Activated T-cell treated with anti-CD3 and anti-CD28 coated beads, Interleukin-2, amount 50 U/mL, for 24 hours (primary cell): ENCODE data around the gene GPR82.

ENCODE experiments used
- DNase-seq: peaks from one replicate; pipeline ENCODE4 v3.0.0-alpha.2; 2020
- H3K27ac Mint-ChIP-seq: 2 replicates; pipeline ENCODE4 v1.8.0; 2020; ENCODE audit warnings: mild to moderate bottlenecking, mixed read lengths
- H3K27me3 Mint-ChIP-seq: 2 replicates; pipeline ENCODE4 v1.8.0; 2020; ENCODE audit warnings: mixed read lengths
- H3K36me3 Mint-ChIP-seq: 2 replicates; pipeline ENCODE4 v1.8.0; 2020; ENCODE audit warnings: low read depth, mixed read lengths
- H3K4me1 Mint-ChIP-seq: 2 replicates; pipeline ENCODE4 v1.8.0; 2020; ENCODE audit warnings: low read depth, mixed read lengths
- H3K4me3 Mint-ChIP-seq: 2 replicates; pipeline ENCODE4 v1.8.0; 2020; ENCODE audit warnings: mild to moderate bottlenecking, moderate library complexity, mixed read lengths
- H3K9me3 Mint-ChIP-seq: 2 replicates; pipeline ENCODE4 v1.8.0; 2020; ENCODE audit warnings: mixed read lengths

The GPR82 gene

GRCh38 chrX:41730081-41730480 is 6.1 kb downstream of the GPR82 start:
- H3K9me3 Mint-ChIP-seq, result no peaks in the 10 kb centered on the region
- peaks cover 2% of the 10 kb centered on the region for H3K36me3 Mint-ChIP-seq
- no peak overlapping the region for H3K4me3 Mint-ChIP-seq

GRCh38 chrX:41732260-41732659 is 8.3 kb downstream of the GPR82 start:
- Mint-ChIP-seq H3K27me3 (peaks cover 19% of the 10 kb centered on the region), H3K27ac (no peak overlapping the region), H3K4me3 (no peak overlapping the region), H3K36me3 (peaks cover 2% of the 10 kb centered on the region), H3K4me1 (peaks cover 30% of the 10 kb centered on the region), H3K9me3 (no peaks in the 10 kb centered on the region)
- DNase-seq, result no peak

More at GRCh38 chrX:41730081-41730480, 6.1 kb downstream of the GPR82 start:
- peaks cover 18% of the 10 kb centered on the region for H3K27me3 Mint-ChIP-seq
- no peak for DNase-seq
- H3K4me1 Mint-ChIP-seq, result peaks cover 27% of the 10 kb centered on the region
- no peak overlapping the region for H3K27ac Mint-ChIP-seq

- Mint-ChIP-seq H3K27me3 (peaks cover 16% of the 10 kb centered on the region), H3K4me1 (peaks cover 26% of the 10 kb centered on the region), H3K27ac (peak overlapping the region; percentile 79), H3K4me3 (peak overlapping the region; percentile 8), H3K36me3 (no peaks in the 10 kb centered on the region), H3K9me3 (no peaks in the 10 kb centered on the region)
- no peak for DNase-seq
Measured at GRCh38 chrX:41733939-41734338, 10.0 kb downstream of the GPR82 start.

- peak overlapping the region; percentile 79 for H3K27ac Mint-ChIP-seq
- no peaks in the 10 kb centered on the region for H3K9me3 Mint-ChIP-seq
- H3K27me3 Mint-ChIP-seq, result peaks cover 17% of the 10 kb centered on the region
- peaks cover 26% of the 10 kb centered on the region for H3K4me1 Mint-ChIP-seq
- H3K36me3 Mint-ChIP-seq, result no peaks in the 10 kb centered on the region
- H3K4me3 Mint-ChIP-seq, result no peak overlapping the region
- DNase-seq, result no peak
Measured at GRCh38 chrX:41734530-41734929, 10.5 kb downstream of the GPR82 start.

- no peaks in the 10 kb centered on the region for H3K36me3 Mint-ChIP-seq
- no peak overlapping the region for H3K4me3 Mint-ChIP-seq
- peak overlapping the region; percentile 22 for H3K27ac Mint-ChIP-seq
- no peaks in the 10 kb centered on the region for H3K9me3 Mint-ChIP-seq
- no peak for DNase-seq
- H3K4me1 Mint-ChIP-seq, result peaks cover 34% of the 10 kb centered on the region
- H3K27me3 Mint-ChIP-seq, result peaks cover 22% of the 10 kb centered on the region
Measured at GRCh38 chrX:41737065-41737464, 13.1 kb downstream of the GPR82 start.

DNA sequence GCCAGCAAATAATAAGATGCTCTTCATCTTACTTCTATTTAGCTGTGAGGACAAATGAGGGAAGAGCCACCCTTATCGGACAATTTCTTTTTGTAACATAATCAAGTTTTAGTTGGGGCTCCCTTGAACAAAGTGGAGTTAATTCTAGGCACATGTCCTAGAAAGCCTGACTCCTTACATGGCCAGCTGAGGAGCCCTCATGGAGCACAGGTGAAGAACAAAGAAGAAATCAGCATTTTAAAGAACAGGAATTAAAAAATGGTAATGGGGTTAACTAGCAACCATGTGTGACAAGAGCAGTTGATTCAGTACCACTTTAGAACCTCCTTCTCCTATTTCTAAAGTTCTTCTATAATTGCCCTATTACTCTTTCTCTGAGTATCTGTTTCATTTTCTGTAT is 15.9 kb downstream of the GPR82 start:
- peaks cover 29% of the 10 kb centered on the region for H3K27me3 Mint-ChIP-seq
- H3K4me1 Mint-ChIP-seq, result peaks cover 27% of the 10 kb centered on the region
- H3K36me3 Mint-ChIP-seq, result peaks cover 9% of the 10 kb centered on the region
- H3K27ac Mint-ChIP-seq, result no peak overlapping the region
- DNase-seq, result no peak
- H3K4me3 Mint-ChIP-seq, result no peak overlapping the region
- no peaks in the 10 kb centered on the region for H3K9me3 Mint-ChIP-seq

- no peak overlapping the region for H3K27ac Mint-ChIP-seq
- DNase-seq, result no peak
- peaks cover 3% of the 10 kb centered on the region for H3K36me3 Mint-ChIP-seq
- no peaks in the 10 kb centered on the region for H3K4me1 Mint-ChIP-seq
- H3K27me3 Mint-ChIP-seq, result peaks cover 8% of the 10 kb centered on the region
- no peaks in the 10 kb centered on the region for H3K9me3 Mint-ChIP-seq
- no peak overlapping the region for H3K4me3 Mint-ChIP-seq
Measured at GRCh38 chrX:41750716-41751115, 26.7 kb downstream of the GPR82 start.

DNA sequence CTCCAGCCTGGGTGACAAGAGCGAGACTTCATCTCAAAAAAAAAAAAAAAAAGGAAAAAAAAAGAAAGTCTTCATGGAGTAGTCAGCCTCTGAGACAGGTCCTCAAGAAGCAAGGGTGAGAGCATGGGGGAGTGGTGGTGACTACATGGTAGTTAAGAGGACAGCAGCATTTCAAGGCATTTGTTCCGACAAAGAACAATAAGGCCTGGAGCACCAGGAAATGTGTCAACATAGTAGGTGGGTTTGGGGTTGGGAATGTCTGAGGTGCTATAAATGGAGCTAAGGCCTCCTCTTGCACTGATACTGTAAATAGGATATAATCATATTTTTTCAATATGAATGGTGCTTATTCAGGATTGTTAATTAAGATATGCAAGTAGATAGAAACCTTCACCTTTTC is 34.4 kb downstream of the GPR82 start:
- H3K36me3 Mint-ChIP-seq, result peaks cover 3% of the 10 kb centered on the region
- H3K4me1 Mint-ChIP-seq, result peaks cover 2% of the 10 kb centered on the region
- H3K27me3 Mint-ChIP-seq, result peaks cover 20% of the 10 kb centered on the region
- no peaks in the 10 kb centered on the region for H3K9me3 Mint-ChIP-seq
- no peak overlapping the region for H3K4me3 Mint-ChIP-seq
- DNase-seq, result no peak
- H3K27ac Mint-ChIP-seq, result no peak overlapping the region

DNA sequence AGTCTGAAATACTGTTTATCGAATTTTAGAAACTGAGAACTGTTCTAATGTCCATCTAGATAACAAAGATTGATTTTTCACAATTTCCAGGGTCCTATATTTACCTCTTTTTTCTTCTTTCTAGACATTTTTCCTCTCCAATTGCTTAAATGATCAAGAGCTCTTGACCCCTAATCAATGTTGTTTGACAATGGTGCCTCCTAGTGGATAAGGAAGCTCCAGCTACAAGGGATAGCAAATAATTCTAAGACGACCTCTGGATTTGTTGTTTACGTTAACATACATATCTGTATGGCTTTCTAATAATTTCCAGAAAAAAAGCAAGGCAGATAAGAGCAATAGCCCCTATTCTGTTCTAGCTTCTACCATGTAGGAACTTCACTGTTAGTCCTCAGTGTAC is 35.8 kb downstream of the GPR82 start:
- H3K27ac Mint-ChIP-seq, result no peak overlapping the region
- H3K9me3 Mint-ChIP-seq, result no peaks in the 10 kb centered on the region
- peaks cover 2% of the 10 kb centered on the region for H3K4me1 Mint-ChIP-seq
- no peak for DNase-seq
- no peaks in the 10 kb centered on the region for H3K36me3 Mint-ChIP-seq
- no peak overlapping the region for H3K4me3 Mint-ChIP-seq
- H3K27me3 Mint-ChIP-seq, result peaks cover 23% of the 10 kb centered on the region

GRCh38 chrX:41761169-41761568 is 37.2 kb downstream of the GPR82 start:
- H3K27ac Mint-ChIP-seq, result no peak overlapping the region

DNA sequence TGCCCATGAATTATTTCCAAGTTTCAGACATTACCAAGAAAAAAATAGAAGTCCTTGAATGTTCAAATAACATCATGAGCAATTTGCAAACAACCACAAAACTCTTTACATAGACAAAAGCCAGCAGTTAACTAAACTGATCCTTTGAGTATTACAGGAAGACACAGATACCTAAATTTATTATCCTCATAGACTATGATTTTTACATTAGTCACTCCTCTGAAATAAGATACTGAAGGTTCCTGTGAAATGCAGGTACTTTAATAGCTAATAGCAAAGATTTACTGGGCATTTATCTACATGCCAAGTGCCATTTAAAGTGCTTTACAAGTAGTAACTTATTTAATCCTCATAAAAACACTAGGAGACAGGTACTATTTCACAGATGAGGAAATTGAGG is 37.7 kb downstream of the GPR82 start:
- Mint-ChIP-seq H3K9me3 (no peaks in the 10 kb centered on the region), H3K27ac (no peak overlapping the region), H3K27me3 (peaks cover 21% of the 10 kb centered on the region), H3K36me3 (no peaks in the 10 kb centered on the region), H3K4me1 (peaks cover 2% of the 10 kb centered on the region), H3K4me3 (no peak overlapping the region)
- DNase-seq, result no peak

More at GRCh38 chrX:41761169-41761568, 37.2 kb downstream of the GPR82 start:
- no peaks in the 10 kb centered on the region for H3K9me3 Mint-ChIP-seq
- H3K4me1 Mint-ChIP-seq, result peaks cover 2% of the 10 kb centered on the region
- peaks cover 20% of the 10 kb centered on the region for H3K27me3 Mint-ChIP-seq
- H3K36me3 Mint-ChIP-seq, result no peaks in the 10 kb centered on the region
- H3K4me3 Mint-ChIP-seq, result no peak overlapping the region
- DNase-seq, result no peak

GRCh38 chrX:41779030-41779564 is 55.1 kb downstream of the GPR82 start:
- Mint-ChIP-seq H3K9me3 (no peaks in the 10 kb centered on the region), H3K4me3 (no peak overlapping the region), H3K27ac (peak overlapping the region; percentile 23), H3K4me1 (peaks cover 21% of the 10 kb centered on the region), H3K27me3 (peaks cover 3% of the 10 kb centered on the region), H3K36me3 (peaks cover 2% of the 10 kb centered on the region)
- DNase-seq, result no peak
